ENCODE results near the gene KIF1B. TPM values are rescaled to one million over a fixed set of nuclear protein-coding genes. Genes with fewer than 3 reads are reported as not detected.
A peak's percentile ranks its signal among the peaks of the same experiment; 100 is the strongest.

Gene KIF1B
- total RNA-seq, 1 experiment from 2014 or later: 27.8 TPM

DNA sequence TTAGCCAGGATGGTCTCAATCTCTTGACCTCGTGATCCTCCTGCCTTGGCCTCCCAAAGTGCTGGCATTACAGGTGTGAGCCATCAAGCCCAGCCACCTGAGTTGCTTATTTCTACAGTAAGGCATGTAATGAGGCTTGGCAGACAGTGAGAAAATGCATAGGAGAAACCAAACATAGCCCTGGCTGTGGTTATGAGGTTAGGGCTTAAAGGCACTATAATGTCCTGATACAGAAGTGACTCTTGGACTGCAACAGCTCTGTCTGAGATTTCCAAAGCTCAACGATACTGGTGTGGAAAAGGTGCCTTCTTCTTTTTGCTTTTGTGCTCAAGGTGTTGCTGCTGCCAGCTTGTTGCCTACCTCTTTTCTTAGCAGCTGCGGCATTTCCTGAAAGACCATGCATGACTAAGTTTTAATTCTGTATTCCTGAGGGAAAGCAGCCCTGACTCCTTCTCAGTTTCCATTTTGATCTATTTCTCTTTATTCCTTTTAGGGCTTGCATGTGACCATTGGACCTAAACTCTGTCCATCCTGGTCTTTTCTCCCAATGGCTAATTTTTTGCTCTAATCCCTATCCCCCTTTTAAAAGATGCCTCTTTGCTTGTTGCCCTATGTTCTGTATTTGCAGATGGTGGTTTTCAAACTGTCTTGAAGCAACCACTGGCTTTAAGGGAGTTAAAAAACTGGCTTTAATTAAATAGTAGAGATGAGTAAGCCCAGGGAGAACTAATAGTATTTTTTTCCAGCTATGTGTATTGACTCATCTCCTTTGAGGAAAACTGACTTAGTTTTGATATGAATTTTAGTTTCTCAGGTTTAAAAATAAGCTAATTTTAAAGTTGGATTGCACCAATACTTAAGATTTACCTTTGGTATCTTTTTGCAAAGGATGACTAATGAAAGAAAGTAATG, 70.3 kb downstream of the KIF1B start:
- DNase-seq (ENCODE audit: low read depth): peak; percentile 6

GRCh38 chr1:10283318-10283984, 73.1 kb downstream of the KIF1B start:
- DNase-seq (ENCODE audit: low read depth): peak; percentile 11

- DNase-seq (ENCODE audit: low read depth): no peak
Measured at GRCh38 chr1:10286244-10286643, 75.9 kb downstream of the KIF1B start.

DNA sequence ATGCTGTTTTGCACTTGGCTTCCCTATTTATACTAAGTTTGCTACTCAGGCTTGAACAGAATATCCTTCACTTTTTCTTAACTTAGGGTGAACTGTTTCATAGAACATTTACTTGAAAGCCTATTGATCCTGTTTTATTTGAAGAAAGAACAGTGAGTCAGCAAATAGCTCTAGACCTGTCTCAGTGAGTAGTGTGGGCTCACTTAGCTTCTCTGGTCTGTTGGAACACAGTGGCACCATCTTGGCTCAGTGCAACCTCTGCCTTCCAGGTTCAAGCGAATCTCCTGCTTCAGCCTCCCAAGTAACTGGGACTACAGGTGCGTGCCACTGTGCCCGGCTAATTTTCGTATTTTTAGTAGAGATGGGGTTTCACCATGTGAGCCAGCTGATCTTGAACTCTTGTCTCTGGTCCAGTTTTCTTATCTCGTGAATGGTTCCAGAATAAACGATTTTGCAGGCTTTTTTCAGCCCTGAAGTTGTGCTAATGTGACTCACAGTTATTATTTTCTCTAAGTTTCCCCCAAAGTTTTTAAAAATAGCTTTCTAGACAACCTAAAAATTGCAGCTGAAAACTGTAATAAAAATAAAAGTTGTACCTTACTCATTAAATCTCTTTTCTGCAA, 76.8 kb downstream of the KIF1B start:
- DNase-seq (ENCODE audit: low read depth): no peak

GRCh38 chr1:10288029-10288615, 77.8 kb downstream of the KIF1B start:
- no peak for DNase-seq (ENCODE audit: low read depth)

GRCh38 chr1:10291705-10292104, 81.3 kb downstream of the KIF1B start:
- no peak for DNase-seq (ENCODE audit: low read depth)

DNA sequence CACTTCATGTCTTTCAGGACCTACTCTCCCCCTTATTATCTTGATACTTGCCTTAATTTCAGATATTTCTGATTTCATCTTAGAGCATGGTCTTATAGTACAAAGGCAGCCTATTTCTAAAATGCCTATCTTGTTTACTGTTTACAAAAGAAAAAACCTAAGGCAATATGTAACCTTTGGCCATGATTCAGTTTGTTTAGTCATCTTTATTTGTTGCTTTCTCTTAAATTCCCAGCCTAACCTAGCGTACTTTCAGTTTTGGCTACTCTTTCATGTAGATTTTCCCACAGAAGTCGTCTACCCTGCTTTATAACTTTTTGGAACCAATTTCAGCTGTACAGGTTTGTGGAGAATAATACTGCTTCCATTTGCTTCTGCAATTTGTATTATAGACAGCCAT, 81.8 kb downstream of the KIF1B start:
- DNase-seq (ENCODE audit: low read depth): peak; percentile 32

DNA sequence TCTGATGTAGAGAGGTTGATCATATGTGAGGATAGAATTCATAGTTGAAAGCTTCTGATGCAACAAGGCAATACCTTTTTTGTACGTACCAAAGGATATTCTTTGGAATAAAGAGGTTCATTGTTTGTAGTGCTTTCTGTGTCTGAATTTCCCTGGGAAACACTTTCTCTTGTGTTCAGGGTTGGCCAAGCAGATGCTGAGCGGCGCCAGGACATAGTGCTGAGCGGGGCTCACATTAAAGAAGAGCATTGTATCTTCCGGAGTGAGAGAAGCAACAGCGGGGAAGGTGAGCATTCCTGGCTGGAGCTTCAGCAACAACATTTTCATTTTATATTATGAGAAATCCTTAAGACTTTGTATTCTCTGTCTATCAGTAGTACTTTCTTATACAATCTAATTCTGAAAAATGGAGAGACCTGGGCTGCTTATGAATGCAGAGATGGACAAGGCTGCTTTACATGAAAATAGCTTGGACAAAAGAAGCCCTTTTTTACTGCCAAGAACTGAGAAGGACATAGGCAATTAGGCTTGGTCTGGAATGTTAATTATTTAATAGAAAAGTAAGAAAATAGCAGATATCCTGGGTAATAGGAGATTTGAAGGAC, 85.2 kb downstream of the KIF1B start:
- DNase-seq (ENCODE audit: low read depth): no peak

DNA sequence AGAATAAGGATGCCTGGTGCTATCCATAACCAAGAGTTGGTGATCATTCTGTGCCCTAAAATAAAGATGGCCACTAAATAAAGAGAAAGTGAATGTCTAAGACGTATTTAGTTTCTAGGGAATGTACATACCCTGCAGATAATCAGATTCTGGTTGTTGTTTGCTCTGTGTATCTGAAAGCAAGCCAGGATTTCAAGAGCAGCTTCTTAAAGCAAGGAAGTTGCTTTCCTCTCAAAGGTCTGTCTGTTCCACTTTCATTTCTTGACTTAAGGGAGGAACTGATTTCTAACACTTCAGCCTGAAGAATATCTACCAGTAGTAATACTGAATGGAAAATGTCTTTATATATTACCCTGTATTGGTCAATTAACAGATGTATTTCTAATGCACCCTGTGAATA, 88.8 kb downstream of the KIF1B start:
- no peak for DNase-seq (ENCODE audit: low read depth)

DNA sequence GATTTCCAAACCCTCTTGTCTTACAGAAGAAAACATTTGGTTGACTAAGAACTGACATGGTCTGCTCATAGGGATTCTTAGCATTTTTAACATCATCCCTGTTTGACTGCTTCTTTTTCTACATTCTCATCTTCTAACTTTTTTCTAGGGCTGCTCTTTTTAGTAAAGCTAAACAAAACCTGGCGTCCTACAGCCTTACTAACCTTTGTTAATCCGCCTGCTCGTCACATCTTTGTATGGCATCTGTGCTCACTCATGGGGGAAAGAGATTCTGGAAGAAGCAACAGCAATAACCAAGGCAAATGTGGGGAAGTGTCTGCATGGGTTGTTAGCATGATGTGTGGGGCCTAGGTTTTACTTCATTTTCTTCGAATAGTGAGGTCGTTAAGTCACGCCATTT, 92.0 kb downstream of the KIF1B start:
- DNase-seq (ENCODE audit: low read depth): no peak

GRCh38 chr1:10304295-10304694, 93.9 kb downstream of the KIF1B start:
- no peak for DNase-seq (ENCODE audit: low read depth)

DNA sequence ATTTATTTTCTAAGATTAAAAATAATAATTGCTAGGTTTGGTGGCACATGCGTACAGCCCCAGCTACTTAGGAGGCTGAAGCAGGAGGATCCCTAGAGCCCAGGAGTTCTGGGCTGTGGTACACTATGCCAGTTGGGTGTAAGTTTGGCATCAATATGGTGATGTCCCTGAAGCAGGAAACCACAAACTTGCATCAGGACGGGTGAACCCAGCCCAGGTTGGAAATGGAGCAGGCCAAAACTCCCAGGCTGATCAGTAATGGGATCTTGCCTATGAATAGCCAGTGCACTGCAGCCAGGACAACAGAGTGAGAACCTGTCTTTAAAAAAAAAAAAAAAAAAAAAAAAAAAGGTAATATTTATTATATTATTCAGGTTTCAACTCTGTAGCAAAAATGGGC, 96.1 kb downstream of the KIF1B start:
- no peak for DNase-seq (ENCODE audit: low read depth)

DNA sequence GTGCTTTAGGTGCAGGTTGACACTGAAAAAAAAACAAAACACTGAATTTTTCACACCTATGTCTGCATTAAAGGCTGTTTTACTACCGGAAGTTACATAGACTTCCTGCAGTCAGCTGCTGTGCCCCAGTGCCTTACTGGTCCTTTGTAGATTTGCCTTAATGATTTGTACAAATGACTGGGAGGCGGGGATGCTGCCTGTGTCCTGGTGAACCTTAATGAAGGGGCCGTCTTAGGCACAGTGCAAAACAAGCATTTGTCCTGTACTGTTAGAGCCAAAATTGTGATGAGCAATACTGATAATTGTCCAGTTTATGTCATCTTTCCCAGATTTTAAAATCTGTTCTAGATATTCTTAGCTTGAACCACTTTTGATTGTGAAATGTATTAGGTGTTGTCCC, 97.6 kb downstream of the KIF1B start:
- DNase-seq (ENCODE audit: low read depth): no peak

DNA sequence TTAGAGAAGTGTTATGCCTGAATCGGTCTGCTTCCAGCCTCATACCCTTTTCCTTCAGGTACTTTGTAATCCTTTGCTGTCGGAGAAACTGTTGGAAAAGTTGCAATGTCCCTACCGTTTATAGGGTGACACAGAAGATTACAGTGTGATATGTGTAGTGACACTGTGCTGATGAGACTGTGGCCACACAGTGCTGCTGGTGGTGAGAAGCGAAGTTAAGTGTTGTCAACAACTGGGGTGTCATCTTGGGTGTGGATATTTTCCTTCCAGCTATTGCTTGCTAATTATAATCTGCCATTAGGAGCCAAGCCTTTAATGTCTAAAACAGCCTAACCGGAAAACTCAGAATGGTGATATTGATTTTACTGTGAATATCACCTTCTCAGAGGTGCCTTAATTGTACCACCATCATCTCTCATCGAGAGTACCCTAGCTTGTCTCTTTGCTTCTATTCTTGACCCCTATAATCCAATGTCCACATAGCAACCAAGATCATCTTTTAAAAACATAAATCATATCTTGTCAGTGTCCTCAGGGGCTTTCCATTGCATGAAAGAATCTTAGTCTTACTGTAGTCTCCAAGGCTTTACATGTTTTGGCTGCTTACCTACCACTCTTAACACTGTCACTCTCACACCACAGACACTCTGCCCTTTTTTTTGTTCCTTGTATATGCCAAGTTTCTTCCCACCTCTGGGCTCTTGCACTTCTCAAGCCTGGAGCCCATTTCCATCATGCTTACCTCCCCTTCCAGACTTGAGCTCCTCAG, 99.1 kb downstream of the KIF1B start:
- no peak for DNase-seq (ENCODE audit: low read depth)

DNA sequence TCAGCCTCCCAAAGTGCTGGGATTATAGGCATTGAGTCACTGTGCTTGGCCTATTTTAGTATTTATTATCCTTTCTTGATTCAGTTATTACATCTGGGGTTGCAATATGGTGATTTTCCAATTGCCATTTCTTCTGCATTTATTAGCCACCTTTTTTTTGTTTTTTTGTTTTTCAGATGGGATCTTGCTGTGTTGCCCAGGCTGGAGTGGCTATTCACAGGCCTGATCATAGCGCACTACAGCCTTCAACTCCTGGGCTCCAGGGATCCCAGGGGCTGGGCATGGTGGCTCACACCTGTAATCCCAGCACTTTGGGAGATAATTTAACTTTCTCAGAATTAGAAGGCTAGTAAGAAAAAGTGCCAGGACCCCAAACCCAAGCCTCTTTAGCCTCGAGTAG, 106.4 kb downstream of the KIF1B start:
- DNase-seq (ENCODE audit: low read depth): no peak

- no peak for DNase-seq (ENCODE audit: low read depth)
Measured at GRCh38 chr1:10319750-10320149, 109.4 kb downstream of the KIF1B start.

GRCh38 chr1:10320336-10320735, 110.0 kb downstream of the KIF1B start:
- DNase-seq (ENCODE audit: low read depth): no peak

- no peak for DNase-seq (ENCODE audit: low read depth)
Measured at GRCh38 chr1:10322821-10323220, 112.5 kb downstream of the KIF1B start.

GRCh38 chr1:10324627-10325026, 114.3 kb downstream of the KIF1B start:
- no peak for DNase-seq (ENCODE audit: low read depth)

GRCh38 chr1:10325521-10325920, 115.2 kb downstream of the KIF1B start:
- no peak for DNase-seq (ENCODE audit: low read depth)

- no peak for DNase-seq (ENCODE audit: low read depth)
Measured at GRCh38 chr1:10326251-10326650, 115.9 kb downstream of the KIF1B start.

All from M059J (cell line).